IMR-90 (cell line): Measurements from ENCODE around the gene CCNQ. TPM values are rescaled to one million over a fixed set of nuclear protein-coding genes. Genes with fewer than 3 reads are reported as not detected.

ENCODE experiments used
- ATAC-seq: fragments of 200-7000 bp; cut with Tn5 transposase; 2 replicates; pipeline ENCODE4 v1.9.1; 2020; ENCODE audit warnings: low read depth, mild to moderate bottlenecking, moderate library complexity
- BruUV-seq: library from RNA; stranded (reverse); fragments of 400-500 nt; replicated peaks from 2 replicates; lab custom pipeline; 2021; lab: Mats Ljungman, UMichigan
- CTCF ChIA-PET: fragments of 300-600 bp; formaldehyde crosslinking; extraction: SDS; loops from one replicate; lab custom pipeline; 2021; ENCODE audit warnings: antibody characterized with exemption; lab: Yijun Ruan, JAX
- POLR2A ChIA-PET: fragments of 300-600 bp; sonication (Branson Sonifier 250); formaldehyde crosslinking; loops from one replicate; lab custom pipeline; 2022; ENCODE audit warnings: antibody characterized with exemption; ENCODE audit not compliant: unreplicated experiment; lab: Charles Lee
- DNase-seq: peaks from one replicate; pipeline ENCODE4 v3.0.0; 2013
- H2AFZ ChIP-seq: replicated peaks from 2 replicates; pipeline ENCODE3; 2013; ENCODE audit warnings: low read length, mild to moderate bottlenecking; ENCODE audit not compliant: poor library complexity
- H2AK5ac ChIP-seq: 2 replicates; pipeline ENCODE4 v1.6.1; 2013; ENCODE audit warnings: low read depth, low read length, inconsistent platforms
- H2AK9ac ChIP-seq: replicated peaks from 2 replicates; pipeline ENCODE3; 2013; ENCODE audit warnings: mild to moderate bottlenecking, low read depth, low read length, moderate library complexity; ENCODE audit not compliant: poor library complexity
- H2BK120ac ChIP-seq: 2 replicates; pipeline ENCODE4 v1.6.1; 2013; ENCODE audit warnings: low read depth, low read length, inconsistent platforms
- H2BK15ac ChIP-seq: 3 replicates; pipeline ENCODE4 v1.6.1; 2013; ENCODE audit warnings: low read depth, low read length, inconsistent platforms
- H2BK20ac ChIP-seq: 2 replicates; pipeline ENCODE4 v1.6.1; 2013; ENCODE audit warnings: low read depth, mild to moderate bottlenecking, inconsistent platforms, low read length, moderate library complexity
- H2BK5ac ChIP-seq: 2 replicates; pipeline ENCODE4 v1.6.1; 2013; ENCODE audit warnings: mild to moderate bottlenecking, low read depth, low read length, inconsistent platforms; ENCODE audit not compliant: poor library complexity, severe bottlenecking
- H3K14ac ChIP-seq: replicated peaks from 2 replicates; pipeline ENCODE4 v1.6.1; 2013; ENCODE audit warnings: low read depth, low read length, inconsistent platforms
- H3K18ac ChIP-seq: 2 replicates; pipeline ENCODE4 v1.6.1; 2013; ENCODE audit warnings: low read depth, low read length, control low read depth
- H3K23ac ChIP-seq: 2 replicates; pipeline ENCODE4 v1.6.1; 2013; ENCODE audit warnings: low read depth, low read length, inconsistent platforms
- H3K27ac ChIP-seq: 2 replicates; pipeline ENCODE4 v1.5.1; 2013; ENCODE audit warnings: mild to moderate bottlenecking, control low read depth, low read length; ENCODE audit not compliant: insufficient read depth
- H3K27me3 ChIP-seq: 2 replicates; pipeline ENCODE4 v1.6.1; 2013; ENCODE audit warnings: low read length; ENCODE audit not compliant: control insufficient read depth, insufficient read depth
- H3K36me3 ChIP-seq: 2 replicates; pipeline ENCODE4 v1.6.1; 2013; ENCODE audit warnings: low read length, mixed read lengths; ENCODE audit not compliant: control insufficient read depth, insufficient read depth
- H3K4ac ChIP-seq: 2 replicates; pipeline ENCODE4 v1.6.1; 2013; ENCODE audit warnings: low read depth, low read length, inconsistent platforms
- H3K4me1 ChIP-seq: 2 replicates; pipeline ENCODE4 v1.6.1; 2013; ENCODE audit warnings: low read length, mixed read lengths; ENCODE audit not compliant: control insufficient read depth, insufficient read depth
- H3K4me2 ChIP-seq: 2 replicates; pipeline ENCODE4 v1.6.1; 2013; ENCODE audit warnings: low read depth, mild to moderate bottlenecking, control low read depth, low read length, moderate library complexity
- H3K4me3 ChIP-seq: 2 replicates; pipeline ENCODE4 v1.5.1; 2013; ENCODE audit warnings: low read depth, mild to moderate bottlenecking, control low read depth, low read length, moderate library complexity; ENCODE audit not compliant: insufficient read depth
- H3K56ac ChIP-seq: 2 replicates; pipeline ENCODE4 v1.6.1; 2013; ENCODE audit warnings: low read length, inconsistent platforms; ENCODE audit not compliant: insufficient read depth; ENCODE audit errors: extremely low read depth
- H3K79me1 ChIP-seq, 2 experiments: 2 replicates each; pipeline ENCODE4 v1.6.1; 2013; ENCODE audit warnings: low read length in 2 of 2, inconsistent platforms in 1 of 2, low read depth in 1 of 2
- H3K9ac ChIP-seq: 2 replicates; pipeline ENCODE4 v1.6.1; 2013; ENCODE audit warnings: low read depth, low read length, control low read depth
- H3K9me1 ChIP-seq: 2 replicates; pipeline ENCODE4 v1.6.1; 2013; ENCODE audit warnings: low read length, inconsistent platforms; ENCODE audit not compliant: insufficient read depth
- H3K9me3 ChIP-seq: 2 replicates; pipeline ENCODE4 v1.6.1; 2013; ENCODE audit warnings: low read length; ENCODE audit not compliant: control insufficient read depth, insufficient read depth
- H4K20me1 ChIP-seq: 2 replicates; pipeline ENCODE4 v1.6.1; 2013; ENCODE audit warnings: low read length, inconsistent platforms; ENCODE audit not compliant: insufficient read depth
- H4K5ac ChIP-seq: 2 replicates; pipeline ENCODE4 v1.6.1; 2013; ENCODE audit warnings: mild to moderate bottlenecking, low read depth, low read length, control low read depth
- H4K8ac ChIP-seq, 2 experiments: 2 replicates each; pipeline ENCODE4 v1.6.1; 2013; ENCODE audit warnings: low read depth in 2 of 2, low read length in 2 of 2, control low read depth in 1 of 2, inconsistent platforms in 1 of 2
- H4K91ac ChIP-seq: 2 replicates; pipeline ENCODE4 v1.6.1; 2013; ENCODE audit warnings: low read depth, low read length, inconsistent platforms; ENCODE audit not compliant: insufficient read depth
- BHLHE40 ChIP-seq: fragments of 150-350 bp; IDR thresholded peaks from 2 replicates; pipeline ENCODE4 v1.6.1; 2016; ENCODE audit warnings: mild to moderate bottlenecking, low read depth, low read length
- CHD1 ChIP-seq: IDR thresholded peaks from 2 replicates; pipeline ENCODE4 v1.6.1; 2012; ENCODE audit warnings: low read depth, low read length, improper control_type of control experiment
- FOS ChIP-seq: fragments of 150-350 bp; IDR thresholded peaks from 2 replicates; pipeline ENCODE4 v1.6.1; 2016; ENCODE audit warnings: low read depth, low read length
- MAZ ChIP-seq: IDR thresholded peaks from 2 replicates; pipeline ENCODE4 v1.6.1; 2012; ENCODE audit warnings: low read depth, mild to moderate bottlenecking, low read length, improper control_type of control experiment, moderate library complexity, borderline replicate concordance
- MXI1 ChIP-seq: IDR thresholded peaks from 2 replicates; pipeline ENCODE4 v1.6.1; 2012; ENCODE audit warnings: low read depth, mild to moderate bottlenecking, low read length, moderate library complexity, borderline replicate concordance
- NFE2L2 ChIP-seq: fragments of 150-350 bp; IDR thresholded peaks from 2 replicates; pipeline ENCODE4 v1.6.1; 2016; ENCODE audit warnings: low read depth, mild to moderate bottlenecking, low read length
- POLR2A ChIP-seq: IDR thresholded peaks from 2 replicates; pipeline ENCODE4 v1.6.1; 2012; ENCODE audit warnings: mild to moderate bottlenecking, low read depth, low read length
- RAD21 ChIP-seq: IDR thresholded peaks from 2 replicates; pipeline ENCODE4 v1.6.1; 2012; ENCODE audit warnings: low read length, improper control_type of control experiment
- RFX5 ChIP-seq: IDR thresholded peaks from 2 replicates; pipeline ENCODE4 v1.8.0; 2012; ENCODE audit warnings: low read depth, mild to moderate bottlenecking, low read length, moderate library complexity
- SMC3 ChIP-seq: fragments of 150-350 bp; IDR thresholded peaks from 2 replicates; pipeline ENCODE4 v1.6.1; 2016; ENCODE audit warnings: low read depth, mild to moderate bottlenecking, antibody characterized with exemption, low read length, moderate library complexity
- WGBS, 2 experiments: methylation state at CpG; one replicate each; pipeline versions ENCODE4 v1.1.5 to v1.1.7; 2013; ENCODE audit warnings: missing lambda C conversion rate in 2 of 2; ENCODE audit not compliant: insufficient read length in 1 of 2; ENCODE audit errors: extremely low coverage in 2 of 2; 5-methylcytosine and 5-hydroxymethylcytosine counted together
- dilution Hi-C: fragments of 300-500 bp; cut with HindIII; formaldehyde crosslinking; loops from one replicate; pipeline ENCODE4 v1.14.3; 2018; ENCODE audit warnings: low sequenced_read_pairs; ENCODE audit not compliant: unreplicated experiment
- in situ Hi-C: fragments of 300-500 bp; cut with MboI; formaldehyde crosslinking; loops from 3 replicates; pipeline ENCODE4 v1.14.3; 2019; ENCODE audit warnings: low sequenced_read_pairs, inconsistent platforms, mixed read lengths
- intact Hi-C: fragments of 100-400 bp; cut with micrococcal nuclease; formaldehyde crosslinking; loops from 2 replicates; pipeline ENCODE4 v1.10.0; 2022
- polyA plus RNA-seq, 3 experiments: library from polyadenylated mRNA; depleted of rRNA; stranded (reverse); fragments of >200 nt; gene quantifications; 2 replicates each; pipeline ENCODE4 v1.2.3, GENCODE V29; 2012; ENCODE audit warnings: low replicate concordance in 1 of 3
- total RNA-seq: library from RNA; depleted of rRNA; stranded (reverse); fragments of >200 nt; gene quantifications from 2 replicates; pipeline ENCODE4 v1.2.3, GENCODE V29; 2012
- TF ChIP-seq, protein P1 (sequence below): fragments of 150-350 bp; IDR thresholded peaks from 2 replicates; pipeline ENCODE4 v1.6.1; 2016; ENCODE audit warnings: low read depth, mild to moderate bottlenecking, low read length, moderate library complexity, borderline replicate concordance
- TF ChIP-seq, protein P2 (sequence below): conservative IDR thresholded peaks from 2 replicates; pipeline ENCODE4 v1.5.1; 2012; ENCODE audit warnings: mild to moderate bottlenecking, low read depth, low read length, improper control_type of control experiment

CCNQ gene
- total and polyA plus RNA-seq, 2 of the 4 experiments (the other 2 are of a cell fraction), result 27.6 to 35.2 TPM

DNA sequence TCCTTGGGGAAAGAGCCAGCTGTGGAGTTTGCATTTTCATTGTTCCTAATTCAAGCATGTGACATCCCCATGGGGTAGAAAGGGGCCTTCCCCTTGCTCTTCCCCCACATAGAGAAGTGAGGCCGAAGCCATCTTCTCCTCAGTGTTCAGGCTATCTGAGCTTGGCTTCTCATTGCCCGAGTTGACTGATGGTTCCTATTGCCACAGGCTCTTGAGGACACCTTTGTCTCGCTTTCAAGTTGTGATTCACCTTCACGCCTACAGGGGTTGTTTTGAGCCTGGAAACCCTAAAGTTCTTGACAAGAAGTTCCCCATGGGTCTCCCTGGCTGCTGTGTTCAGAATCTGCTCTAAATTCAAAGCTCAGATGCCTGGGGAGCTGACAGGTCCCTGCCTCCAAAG is 25.0 kb downstream of the CCNQ start:
- POLR2A ChIA-PET, result no interaction called here
- Histone ChIP-seq H2AFZ (no peak overlapping the region), H2AK5ac (no peak overlapping the region), H3K79me1 (no peaks in the 10 kb centered on the region), H3K23ac (no peak overlapping the region), H3K36me3 (no peaks in the 10 kb centered on the region), H4K8ac (no peak overlapping the region), H3K4ac (no peak overlapping the region), H3K27ac (no peak overlapping the region), H3K4me3 (no peak overlapping the region), H2BK5ac (no peak overlapping the region), H2AK9ac (no peak overlapping the region), H3K18ac (no peak overlapping the region), H2BK15ac (no peak overlapping the region), H3K4me1 (no peaks in the 10 kb centered on the region), H2BK20ac (no peak overlapping the region), H4K20me1 (no peaks in the 10 kb centered on the region), H3K9me3 (peaks cover 5% of the 10 kb centered on the region; the same call in 1 of the 2 replicates), H3K9ac (no peak overlapping the region), H3K56ac (no peak overlapping the region), H3K27me3 (peaks cover 11% of the 10 kb centered on the region; the same call in 1 of the 2 replicates), H3K14ac (no peak overlapping the region), H4K91ac (no peak overlapping the region), H3K4me2 (no peak overlapping the region), H4K5ac (no peak overlapping the region), H3K9me1 (no peaks in the 10 kb centered on the region), H2BK120ac (no peak overlapping the region)
- BruUV-seq, result no TSS peak
- in situ Hi-C loops (no loop called here), dilution Hi-C loops (no loop called here), intact Hi-C loops (no loop called here)
- WGBS, 2 experiments, result 50% methylated on average over 2 of the region's 4 CpGs; no CpG with 5 or more reads in 1 of the 2 experiments
- no peak for DNase-seq
- CTCF ChIA-PET, result no interaction called here
- TF ChIP-seq FOS (no peak), SMC3 (no peak), CHD1 (no peak), POLR2A (no peak), NFE2L2 (no peak), MAZ (no peak), RFX5 (no peak), BHLHE40 (no peak), RAD21 (no peak), MXI1 (no peak)
- TF ChIP-seq, protein P1, sequence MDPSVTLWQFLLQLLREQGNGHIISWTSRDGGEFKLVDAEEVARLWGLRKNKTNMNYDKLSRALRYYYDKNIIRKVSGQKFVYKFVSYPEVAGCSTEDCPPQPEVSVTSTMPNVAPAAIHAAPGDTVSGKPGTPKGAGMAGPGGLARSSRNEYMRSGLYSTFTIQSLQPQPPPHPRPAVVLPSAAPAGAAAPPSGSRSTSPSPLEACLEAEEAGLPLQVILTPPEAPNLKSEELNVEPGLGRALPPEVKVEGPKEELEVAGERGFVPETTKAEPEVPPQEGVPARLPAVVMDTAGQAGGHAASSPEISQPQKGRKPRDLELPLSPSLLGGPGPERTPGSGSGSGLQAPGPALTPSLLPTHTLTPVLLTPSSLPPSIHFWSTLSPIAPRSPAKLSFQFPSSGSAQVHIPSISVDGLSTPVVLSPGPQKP, result no peak
- TF ChIP-seq, protein P2, sequence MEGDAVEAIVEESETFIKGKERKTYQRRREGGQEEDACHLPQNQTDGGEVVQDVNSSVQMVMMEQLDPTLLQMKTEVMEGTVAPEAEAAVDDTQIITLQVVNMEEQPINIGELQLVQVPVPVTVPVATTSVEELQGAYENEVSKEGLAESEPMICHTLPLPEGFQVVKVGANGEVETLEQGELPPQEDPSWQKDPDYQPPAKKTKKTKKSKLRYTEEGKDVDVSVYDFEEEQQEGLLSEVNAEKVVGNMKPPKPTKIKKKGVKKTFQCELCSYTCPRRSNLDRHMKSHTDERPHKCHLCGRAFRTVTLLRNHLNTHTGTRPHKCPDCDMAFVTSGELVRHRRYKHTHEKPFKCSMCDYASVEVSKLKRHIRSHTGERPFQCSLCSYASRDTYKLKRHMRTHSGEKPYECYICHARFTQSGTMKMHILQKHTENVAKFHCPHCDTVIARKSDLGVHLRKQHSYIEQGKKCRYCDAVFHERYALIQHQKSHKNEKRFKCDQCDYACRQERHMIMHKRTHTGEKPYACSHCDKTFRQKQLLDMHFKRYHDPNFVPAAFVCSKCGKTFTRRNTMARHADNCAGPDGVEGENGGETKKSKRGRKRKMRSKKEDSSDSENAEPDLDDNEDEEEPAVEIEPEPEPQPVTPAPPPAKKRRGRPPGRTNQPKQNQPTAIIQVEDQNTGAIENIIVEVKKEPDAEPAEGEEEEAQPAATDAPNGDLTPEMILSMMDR, result no peak
- no peak for ATAC-seq
